ENCODE results near the gene VWA8. TPM values are rescaled to one million over a fixed set of nuclear protein-coding genes. Genes with fewer than 3 reads are reported as not detected.

VWA8 gene
- total and polyA plus RNA-seq, 2 of the 13 experiments (the other 11 are each of a cell fraction or from before 2014, with no cell fraction given), result 9.1 to 17.3 TPM

GRCh38 chr13:41648314-41648935, 312.5 kb downstream of the VWA8 start (continued):
- TF ChIP-seq TFE3 (CRISPR knock-in tag; IDR thresholded peaks at IDR 0.05) (no peak), POLR2A (IDR thresholded peaks at IDR 0.05; ENCODE audit: insufficient read depth in 1 of 2, low read depth in 2 of 2, low read length in 2 of 2) (no peak), GMEB2 (CRISPR knock-in tag; IDR thresholded peaks at IDR 0.05; ENCODE audit: low read depth) (no peak), SP4 (CRISPR knock-in tag; IDR thresholded peaks at IDR 0.05) (no peak), ZNF337 (CRISPR knock-in tag; IDR thresholded peaks at IDR 0.05; ENCODE audit: borderline replicate concordance, low read depth) (no peak), RAD51 (IDR thresholded peaks at IDR 0.05; ENCODE audit: borderline replicate concordance) (no peak), TAF15 (IDR thresholded peaks at IDR 0.05; ENCODE audit: low read depth, low read length, poor library complexity, severe bottlenecking) (no peak), TAF1 (CRISPR knock-in tag; IDR thresholded peaks at IDR 0.05) (no peak), ADNP (CRISPR knock-in tag; IDR thresholded peaks at IDR 0.05) (no peak), ZNF451 (CRISPR knock-in tag; IDR thresholded peaks at IDR 0.05) (no peak), MYPOP (CRISPR knock-in tag; IDR thresholded peaks at IDR 0.05) (no peak; the same call in 1 of the 2 replicates), ERF (CRISPR knock-in tag; IDR thresholded peaks at IDR 0.05) (no peak), KLF11 (CRISPR knock-in tag; IDR thresholded peaks at IDR 0.05) (no peak), ZBTB40 (IDR thresholded peaks at IDR 0.05) (no peak), ZBTB40 (CRISPR knock-in tag; IDR thresholded peaks at IDR 0.05) (no peak), ZNF841 (CRISPR knock-in tag; IDR thresholded peaks at IDR 0.05; ENCODE audit: borderline replicate concordance) (no peak), NCOR1 (IDR thresholded peaks at IDR 0.05; ENCODE audit: borderline replicate concordance, low read length) (peak; percentile 62; the same call in 1 of the 2 replicates), CHD2 (IDR thresholded peaks at IDR 0.05; ENCODE audit: low read depth, low read length) (no peak), ZNF552 (CRISPR knock-in tag; IDR thresholded peaks at IDR 0.05; ENCODE audit: borderline replicate concordance) (no peak)
